Left ventricle myocardium superior (tissue), 1 donor: Measurements from ENCODE around the gene KIF25. TPM values are rescaled to one million over a fixed set of nuclear protein-coding genes. Genes with fewer than 3 reads are reported as not detected.

Experiments used
- ATAC-seq: fragments of 200-7000 bp; cut with Tn5 transposase; one replicate; pipeline ENCODE4 v1.9.1; 2020; ENCODE audit warnings: mild to moderate bottlenecking, moderate library complexity
- DNase-seq: peaks from one replicate; pipeline ENCODE4 v3.0.0-alpha.2; 2020
- intact Hi-C: fragments of 100-400 bp; cut with micrococcal nuclease; formaldehyde crosslinking; loops from one replicate; pipeline ENCODE4 v1.11.0; 2022
- total RNA-seq: library from RNA; stranded (reverse); fragmentation: NEBNext Ultra II Directional; extraction: Animal tissue kit (Norgen Biotek cat#: 25700); gene quantifications from one replicate; pipeline ENCODE4 v1.2.1, GENCODE V29; 2021
- donor health status: DM: no; HTN: yes; CAD: no; lungs with severe emphysema.

Gene KIF25
- total RNA-seq, 1 donor from 2014 or later = not detected

DNA sequence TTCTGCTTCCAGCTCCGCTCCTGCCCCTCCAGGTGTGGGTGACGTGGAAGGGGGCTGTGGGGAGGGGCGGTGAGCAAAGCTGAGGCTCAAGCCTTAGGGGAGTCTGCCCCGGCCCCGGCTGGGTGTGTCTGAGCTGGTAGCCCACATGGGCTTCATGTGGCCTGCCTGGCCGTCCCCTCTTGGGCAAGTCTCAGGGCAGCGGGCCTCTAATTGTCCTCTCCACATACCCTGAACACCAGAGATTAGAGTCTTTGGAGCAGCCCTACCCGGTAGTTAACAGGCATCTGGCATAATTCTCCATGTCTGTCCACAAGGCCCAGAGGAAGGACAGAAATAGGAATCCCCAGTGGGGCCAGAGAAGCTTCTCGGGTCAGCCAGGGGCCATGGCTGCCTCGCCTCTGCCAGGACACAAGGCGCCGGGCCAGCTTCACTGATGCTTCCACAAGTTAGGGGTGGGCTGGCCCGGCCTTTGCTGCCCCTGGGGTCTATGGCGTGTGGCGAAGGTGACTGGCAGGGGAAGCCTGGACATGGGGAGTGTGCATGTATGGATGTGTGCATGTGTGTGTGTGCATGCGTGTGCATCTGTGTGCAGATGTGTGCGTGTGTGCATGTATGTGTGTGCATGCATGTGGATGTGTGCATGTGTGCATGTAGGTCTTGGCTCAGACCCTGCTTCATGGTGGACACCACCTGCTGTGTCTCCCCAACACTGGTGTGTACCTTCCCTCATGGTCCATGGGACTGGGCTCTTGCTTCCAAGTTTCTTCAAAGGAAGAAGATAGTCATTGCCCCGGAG, 57.5 kb downstream of the KIF25 start:
- peak; percentile 86 for DNase-seq
- intact Hi-C loops = no loop called here
- ATAC-seq = peak; percentile 91

DNA sequence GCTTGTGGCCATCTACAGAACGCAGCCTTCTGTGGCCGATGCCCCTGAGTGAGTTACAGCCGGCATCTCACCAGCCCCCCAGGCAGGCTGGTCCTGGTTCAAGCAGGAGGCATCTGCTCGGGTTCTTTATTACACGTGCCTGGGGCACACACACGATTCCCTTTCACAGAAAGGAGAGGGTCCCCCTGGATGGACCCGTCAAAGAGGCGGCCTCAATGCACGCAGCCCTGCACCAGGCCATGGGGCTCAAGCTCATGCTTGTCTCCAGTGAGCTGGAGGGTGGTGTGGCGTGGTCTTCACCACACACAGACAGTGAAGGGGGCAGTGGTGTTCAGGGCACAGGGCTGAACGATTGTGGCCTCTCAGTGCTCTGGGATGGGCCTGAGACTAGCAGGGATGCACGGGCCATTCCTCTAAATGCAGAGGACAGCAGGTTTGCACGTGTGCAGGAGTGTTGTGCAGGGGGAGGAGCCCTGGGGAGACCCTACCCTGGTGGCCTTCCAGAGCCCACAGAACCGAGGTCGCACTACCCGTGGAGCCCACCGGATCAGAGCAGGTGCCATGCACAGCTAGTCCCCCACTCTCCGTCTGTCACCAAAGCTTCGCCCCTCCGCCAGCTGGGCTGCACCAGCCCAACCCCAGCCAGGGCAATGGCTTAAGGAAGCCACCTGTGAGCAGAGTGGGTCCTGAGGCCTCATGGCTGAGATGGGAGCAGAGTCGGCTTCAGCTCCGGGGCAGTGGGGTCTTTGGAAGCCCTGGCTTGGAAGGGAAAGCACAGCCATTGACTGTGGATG, 58.4 kb downstream of the KIF25 start:
- intact Hi-C loops = no loop called here
- ATAC-seq (no peak), DNase-seq (no peak)

- ATAC-seq = no peak
- intact Hi-C loops = no loop called here
- no peak for DNase-seq
These were observed 59.5 kb downstream of the KIF25 start for GRCh38 chr6:168056892-168057527.

DNA sequence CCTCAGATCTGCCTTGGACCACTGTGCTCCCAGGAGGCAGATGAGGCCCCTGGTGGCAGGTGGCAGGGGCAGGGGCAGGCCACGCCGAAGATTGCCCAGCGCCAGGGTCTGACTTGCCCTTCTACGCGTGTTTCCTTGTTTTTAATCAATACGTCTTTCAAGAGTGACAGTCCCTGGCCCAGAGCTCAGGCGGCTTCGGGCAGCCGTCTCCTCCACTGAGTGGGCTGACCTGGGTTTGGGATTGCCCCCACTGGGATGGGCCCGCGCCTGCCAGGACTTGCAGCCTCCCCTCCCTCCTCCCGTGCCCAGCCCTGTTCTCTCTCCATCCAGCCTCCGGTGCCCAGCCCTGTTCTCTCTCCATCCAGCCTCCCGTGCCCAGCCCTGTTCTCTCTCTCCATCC, 60.4 kb downstream of the KIF25 start:
- no peak for DNase-seq
- intact Hi-C loops = no loop called here
- no peak for ATAC-seq

- no peak for DNase-seq
- intact Hi-C loops = no loop called here
- no peak for ATAC-seq
These were observed 61.5 kb downstream of the KIF25 start for GRCh38 chr6:168058691-168059551.

GRCh38 chr6:168060521-168060931, 63.1 kb downstream of the KIF25 start:
- intact Hi-C loops = no loop called here
- peak; percentile 83 for DNase-seq
- peak; percentile 86 for ATAC-seq

- DNase-seq (no peak), ATAC-seq (no peak)
- intact Hi-C loops = no loop called here
These were observed 64.1 kb downstream of the KIF25 start for GRCh38 chr6:168061269-168062210.

DNA sequence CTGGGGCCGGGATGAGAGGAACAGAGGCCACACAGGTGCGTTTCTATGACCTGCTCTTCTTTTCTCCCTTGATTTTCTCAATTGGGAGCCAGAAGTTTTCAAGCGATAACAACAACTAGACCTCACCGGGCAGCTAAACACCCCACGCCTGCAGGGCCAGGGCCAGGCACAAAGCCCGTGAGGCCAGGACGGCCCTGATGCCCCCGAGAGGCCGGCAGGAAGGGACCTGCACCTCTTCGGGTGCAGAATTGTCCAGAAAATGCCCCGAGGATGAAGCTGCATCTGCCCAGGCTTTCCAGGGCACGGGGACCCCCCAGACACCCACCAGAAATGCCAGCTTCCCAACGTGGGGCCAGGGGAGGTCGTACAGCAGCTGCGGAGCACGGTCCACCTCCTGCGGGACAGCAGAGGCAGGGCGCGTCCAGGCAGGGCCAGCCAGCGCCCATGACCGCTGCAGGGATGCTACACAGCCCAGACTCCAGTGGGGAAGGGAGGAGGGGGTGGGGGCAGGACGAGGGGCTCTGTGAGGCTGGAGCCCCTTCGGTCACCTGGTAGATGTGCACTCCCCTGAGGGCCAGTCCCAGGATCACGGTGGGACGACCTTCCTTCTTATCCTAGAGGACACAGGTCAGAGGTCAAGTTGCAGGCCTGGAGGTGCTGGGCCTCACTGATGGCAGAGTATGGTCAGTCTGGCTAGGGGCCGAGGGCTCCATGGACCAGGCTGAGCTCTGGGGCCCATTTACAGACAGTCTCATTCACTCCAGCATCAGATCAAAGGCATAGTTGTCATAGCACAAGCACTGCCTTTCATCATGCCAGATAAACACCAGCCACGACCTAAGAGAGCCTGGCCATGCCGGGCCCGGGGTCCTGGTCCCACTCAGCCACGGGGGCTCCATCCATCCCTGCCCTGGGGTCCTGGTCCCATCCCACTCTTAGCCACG, 65.1 kb downstream of the KIF25 start:
- intact Hi-C loops = no loop called here
- ATAC-seq (no peak), DNase-seq (no peak)

GRCh38 chr6:168063431-168063830, 66.0 kb downstream of the KIF25 start:
- ATAC-seq (no peak), DNase-seq (no peak)
- intact Hi-C loops = no loop called here

DNA sequence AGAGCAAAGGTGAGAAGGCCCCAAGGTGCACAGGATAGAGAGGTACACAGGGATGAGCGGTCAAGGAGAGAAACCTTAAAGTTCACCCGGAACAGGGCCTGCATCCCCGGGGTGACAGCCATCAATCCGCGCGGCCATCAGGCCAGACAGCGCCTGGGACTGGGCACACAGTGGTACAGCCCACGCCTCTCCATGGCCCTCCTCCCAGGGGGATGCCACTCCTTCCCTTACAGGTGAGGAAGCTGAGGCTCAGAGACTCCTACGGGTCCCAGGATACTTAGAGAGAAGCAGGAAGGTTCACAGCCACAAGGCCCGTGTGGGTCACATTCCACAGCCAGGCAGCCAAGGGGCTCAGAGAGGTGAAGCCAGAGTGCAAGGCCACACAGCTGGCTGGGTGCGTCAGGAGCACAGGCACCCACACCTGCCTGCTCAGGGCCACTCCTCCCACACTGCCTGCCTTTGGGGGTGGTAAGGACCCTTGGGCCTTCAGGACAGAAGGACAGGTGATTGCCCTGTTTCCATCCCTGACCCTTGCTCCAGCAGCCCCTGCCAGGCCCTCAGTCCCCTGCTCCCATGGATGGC, 66.8 kb downstream of the KIF25 start:
- ATAC-seq (no peak), DNase-seq (no peak)
- intact Hi-C loops = no loop called here

GRCh38 chr6:168067081-168067759, 69.7 kb downstream of the KIF25 start:
- intact Hi-C loops = no loop called here
- ATAC-seq (no peak), DNase-seq (no peak)

GRCh38 chr6:168070804-168071203, 73.3 kb downstream of the KIF25 start:
- intact Hi-C loops = no loop called here
- ATAC-seq (no peak), DNase-seq (no peak)

DNA sequence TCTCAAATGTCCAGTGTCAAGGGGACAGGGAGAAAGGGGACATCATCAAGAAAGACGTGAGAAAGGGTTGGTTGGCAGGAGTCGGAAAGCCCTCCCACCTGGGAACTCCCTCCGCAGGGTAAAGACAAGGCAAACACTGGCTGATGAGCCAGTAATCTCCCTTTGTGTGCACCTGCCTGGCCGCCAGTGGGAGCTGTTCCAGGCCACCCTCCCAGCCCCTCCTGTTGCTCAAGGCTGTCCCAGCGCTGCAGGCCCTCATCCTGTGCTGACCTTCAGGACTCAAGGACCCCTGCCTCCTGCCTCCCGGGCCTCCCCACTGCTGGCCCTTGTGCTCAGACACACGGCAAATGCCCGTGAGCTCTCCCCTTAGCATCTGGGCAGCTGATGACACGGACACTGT, 74.1 kb downstream of the KIF25 start:
- ATAC-seq (no peak), DNase-seq (no peak)
- intact Hi-C loops = no loop called here

- ATAC-seq (no peak), DNase-seq (no peak)
- intact Hi-C loops = no loop called here
These were observed 74.8 kb downstream of the KIF25 start for GRCh38 chr6:168072261-168072660.

GRCh38 chr6:168072730-168073129, 75.3 kb downstream of the KIF25 start:
- ATAC-seq = no peak
- intact Hi-C loops = no loop called here
- no peak for DNase-seq
